Endothelial cell of umbilical vein (primary cell): ENCODE results near the gene KCNMB2. TPM values are rescaled to one million over a fixed set of nuclear protein-coding genes. Genes with fewer than 3 reads are reported as not detected.

Experiments
- BruUV-seq: library from RNA; stranded (reverse); fragments of 400-500 nt; replicated peaks from 2 replicates; lab custom pipeline; 2021; lab: Mats Ljungman, UMichigan
- CTCF ChIA-PET: fragments of 300-600, 350-600 bp; sonication (Branson Sonifier 250); formaldehyde crosslinking; loops from one replicate; lab custom pipeline; 2021; ENCODE audit warnings: antibody characterized with exemption, inconsistent platforms; lab: Charles Lee
- POLR2A ChIA-PET: fragments of 300-600, 350-600 bp; sonication (Branson Sonifier 250); formaldehyde crosslinking; loops from one replicate; lab custom pipeline; 2021; ENCODE audit warnings: antibody characterized with exemption, inconsistent platforms; lab: Charles Lee
- DNase-seq: peaks from one replicate; pipeline ENCODE4 v3.0.0-alpha.2; 2011; ENCODE audit warnings: low read depth, low spot score
- FAIRE-seq: peaks from 2 replicates; lab custom pipeline; 2011; peaks lifted over from hg19 to GRCh38; lab: Jason Lieb, UNC
- H2AFZ ChIP-seq: 2 replicates; pipeline ENCODE4 v1.6.0; 2012; ENCODE audit warnings: low read depth, low read length, control low read depth, inconsistent platforms
- H3K27ac ChIP-seq: 2 replicates; pipeline ENCODE4 v1.5.1; 2011; ENCODE audit warnings: low read depth, mild to moderate bottlenecking, control low read depth, low read length, moderate library complexity; ENCODE audit not compliant: insufficient read depth
- H3K27me3 ChIP-seq, 2 experiments: 2 replicates each; pipeline versions ENCODE4 v1.6.0 to v1.6.1; 2011; ENCODE audit warnings: low read length in 2 of 2, mixed read lengths in 1 of 2; ENCODE audit not compliant: control insufficient read depth in 2 of 2, insufficient read depth in 2 of 2
- H3K36me3 ChIP-seq, 2 experiments: 2 replicates in 1 of 2; 3 replicates in 1 of 2; pipeline ENCODE4 v1.5.1; 2011; ENCODE audit warnings: low read length in 2 of 2, mild to moderate bottlenecking in 1 of 2, moderate library complexity in 1 of 2; ENCODE audit not compliant: control insufficient read depth in 2 of 2, insufficient read depth in 2 of 2; ENCODE audit errors: extremely low read depth in 1 of 2
- H3K4me1 ChIP-seq: 3 replicates; pipeline ENCODE4 v1.5.1; 2011; ENCODE audit warnings: mild to moderate bottlenecking, low read length; ENCODE audit not compliant: control insufficient read depth, insufficient read depth; ENCODE audit errors: extremely low read depth
- H3K4me2 ChIP-seq: 2 replicates; pipeline ENCODE4 v1.6.1; 2011; ENCODE audit warnings: low read length, control low read depth, mixed read lengths; ENCODE audit not compliant: insufficient read depth
- H3K4me3 ChIP-seq, 3 experiments: fragments of 200-600 bp in 1 of 3; sonication (generic), shearing (Covaris generic) in 1 of 3; replicated peaks in 1 of 3; 2 replicates each; pipeline ENCODE4 v1.5.1; 2011 to 2016; ENCODE audit warnings: control low read depth in 3 of 3, low read length in 3 of 3, mild to moderate bottlenecking in 2 of 3, inconsistent platforms in 1 of 3, low read depth in 1 of 3, moderate library complexity in 1 of 3; ENCODE audit not compliant: insufficient read depth in 1 of 3
- H3K79me2 ChIP-seq: 2 replicates; pipeline ENCODE4 v1.6.0; 2012; ENCODE audit warnings: low read length, inconsistent platforms; ENCODE audit not compliant: control insufficient read depth, insufficient read depth
- H3K9ac ChIP-seq: replicated peaks from 2 replicates; pipeline ENCODE3; 2011; ENCODE audit warnings: low read length, control low read depth; ENCODE audit not compliant: insufficient read depth; ENCODE audit errors: extremely low read depth
- H3K9me1 ChIP-seq: replicated peaks from 3 replicates; pipeline ENCODE4 v1.6.0; 2011; ENCODE audit warnings: mild to moderate bottlenecking, low read length; ENCODE audit not compliant: control insufficient read depth, insufficient read depth; ENCODE audit errors: extremely low read depth
- H3K9me3 ChIP-seq: replicated peaks from 2 replicates; pipeline ENCODE4 v1.5.1; 2012; ENCODE audit warnings: low read length, inconsistent platforms; ENCODE audit not compliant: control insufficient read depth, insufficient read depth
- H4K20me1 ChIP-seq: replicated peaks from 2 replicates; pipeline ENCODE3; 2011; ENCODE audit warnings: mild to moderate bottlenecking, low read length; ENCODE audit not compliant: control insufficient read depth, insufficient read depth; ENCODE audit errors: extremely low read depth
- JUN ChIP-seq: IDR thresholded peaks from 2 replicates; pipeline ENCODE4 v1.6.1; 2011; ENCODE audit warnings: borderline replicate concordance, low read depth; ENCODE audit not compliant: insufficient read length, insufficient read depth
- MAX ChIP-seq: IDR thresholded peaks from 2 replicates; pipeline ENCODE4 v1.6.1; 2011; ENCODE audit not compliant: insufficient read depth, insufficient read length
- MYC ChIP-seq: IDR thresholded peaks from one replicate; pipeline ENCODE4 v1.6.1; 2011; ENCODE audit warnings: mild to moderate bottlenecking, low read depth, low read length
- POLR2AphosphoS5 ChIP-seq: IDR thresholded peaks from 2 replicates; pipeline ENCODE4 v1.6.1; 2012; ENCODE audit warnings: low read depth, mild to moderate bottlenecking, control low read depth, low read length, moderate library complexity; ENCODE audit not compliant: insufficient read depth
- dilution Hi-C: fragments of 300-500 bp; cut with MboI; formaldehyde crosslinking; loops from one replicate; pipeline ENCODE4 v1.15.0; 2019; ENCODE audit warnings: low sequenced_read_pairs; ENCODE audit not compliant: extremely low pct_ligation_motif_present
- intact Hi-C: fragments of 100-400 bp; cut with micrococcal nuclease; formaldehyde crosslinking; loops from one replicate; pipeline ENCODE4 v1.10.0; 2022
- polyA plus RNA-seq, 4 experiments: library from polyadenylated mRNA; depleted of rRNA in 3 of 4; stranded (reverse) in 3 of 4; unstranded in 1 of 4; fragments of >200 nt; gene quantifications; 2 replicates each; pipeline versions ENCODE4 v1.2.1 to v1.2.3, GENCODE V29; 2011 to 2012; ENCODE audit warnings: missing spikeins in 1 of 4
- total RNA-seq: library from RNA; stranded (reverse); gene quantifications from 2 replicates; pipeline ENCODE4 v1.2.3, GENCODE V29; 2021

KCNMB2 gene
- total and polyA plus RNA-seq, 2 donors (not counting 3 experiments of a cell fraction or from before 2014, with no cell fraction given), result not detected

- Histone ChIP-seq H3K9me3 (no peaks in the 10 kb centered on the region), H3K9me1 (no peaks in the 10 kb centered on the region), H3K36me3 (no peaks in the 10 kb centered on the region), H3K27me3 (no peaks in the 10 kb centered on the region), H3K9ac (no peak overlapping the region), H4K20me1 (no peaks in the 10 kb centered on the region), H3K79me2 (no peaks in the 10 kb centered on the region), H2AFZ (no peak overlapping the region), H3K27ac (no peak overlapping the region), H3K4me2 (no peak overlapping the region), H3K4me3 (no peak overlapping the region), H3K4me1 (no peaks in the 10 kb centered on the region)
- TF ChIP-seq MYC (no peak), POLR2AphosphoS5 (no peak)
- FAIRE-seq (no peak), DNase-seq (no peak)
- no TSS peak for BruUV-seq
- POLR2A ChIA-PET, result no interaction called here
- CTCF ChIA-PET, result no interaction called here
- intact Hi-C loops, result no loop called here
- dilution Hi-C loops, result no loop called here
Measured at GRCh38 chr3:178684881-178685590, 148.8 kb downstream of the KCNMB2 start.

GRCh38 chr3:178685591-178685906, 149.3 kb downstream of the KCNMB2 start:
- CTCF ChIA-PET, result no interaction called here
- no peak for FAIRE-seq
- Histone ChIP-seq H3K9me3 (no peaks in the 10 kb centered on the region), H3K79me2 (no peaks in the 10 kb centered on the region), H3K4me3 (no peak overlapping the region), H3K27ac (no peak overlapping the region), H3K4me2 (no peak overlapping the region), H4K20me1 (no peaks in the 10 kb centered on the region), H3K9me1 (no peaks in the 10 kb centered on the region), H3K27me3 (no peaks in the 10 kb centered on the region), H3K4me1 (no peaks in the 10 kb centered on the region), H3K9ac (no peak overlapping the region), H3K36me3 (no peaks in the 10 kb centered on the region), H2AFZ (no peak overlapping the region)
- BruUV-seq, result no TSS peak
- POLR2A ChIA-PET, result no interaction called here
- no peak for DNase-seq
- TF ChIP-seq MAX (no peak), JUN (no peak)
- intact Hi-C loops, result no loop called here
- dilution Hi-C loops, result no loop called here
